SK-N-SH (cell line): ENCODE measurements around the gene SLC11A1. TPM values are rescaled to one million over a fixed set of nuclear protein-coding genes. Genes with fewer than 3 reads are reported as not detected.

Experiments
- CTCF ChIA-PET: fragments of 300-600, 350-600 bp; formaldehyde crosslinking; extraction: SDS; loops from one replicate; lab custom pipeline; 2021; lab: Yijun Ruan, JAX
- POLR2A ChIA-PET: fragments of 350-600 bp; sonication (Branson Sonifier 250); formaldehyde crosslinking; extraction: SDS; loops from one replicate; lab custom pipeline; 2020; ENCODE audit warnings: antibody characterized with exemption, inconsistent platforms; lab: Yijun Ruan, JAX
- DNase-seq: peaks from one replicate; pipeline ENCODE4 v3.0.0; 2012
- H2AFZ ChIP-seq: fragments of 200-600 bp; sonication (generic); 2 replicates; pipeline ENCODE4 v1.8.1; 2016; ENCODE audit warnings: antibody characterized with exemption, mild to moderate bottlenecking, low read depth
- H3F3A ChIP-seq: fragments of 200-600 bp; sonication (generic); replicated peaks from 2 replicates; pipeline ENCODE3; 2016; ENCODE audit warnings: antibody characterized with exemption, mild to moderate bottlenecking; ENCODE audit not compliant: insufficient read depth
- H3K27ac ChIP-seq, 2 experiments: fragments of 200-500 bp in 1 of 2; fragments of 200-600 bp in 1 of 2; sonication (Bioruptor generic) in 1 of 2; sonication (generic), shearing (Covaris generic) in 1 of 2; 2 replicates each; pipeline versions ENCODE4 v1.5.1 to v1.6.1; 2014 to 2016; ENCODE audit warnings: low read depth in 2 of 2, inconsistent platforms in 1 of 2, low read length in 1 of 2, mild to moderate bottlenecking in 1 of 2, mixed read lengths in 1 of 2
- H3K27me3 ChIP-seq: fragments of 200-600 bp; sonication (generic), shearing (Covaris generic); 2 replicates; pipeline ENCODE4 v1.6.1; 2016; ENCODE audit warnings: mixed run types; ENCODE audit not compliant: insufficient read depth
- H3K36me3 ChIP-seq, 2 experiments: fragments of 200-500 bp in 1 of 2; fragments of 200-600 bp in 1 of 2; sonication (Bioruptor generic) in 1 of 2; sonication (generic) in 1 of 2; replicated peaks in 1 of 2; 2 replicates each; pipeline versions ENCODE3 to v1.5.1; 2014 to 2016; ENCODE audit warnings: low read length in 1 of 2, mild to moderate bottlenecking in 1 of 2; ENCODE audit not compliant: insufficient read depth in 2 of 2, control insufficient read depth in 1 of 2
- H3K4me1 ChIP-seq, 2 experiments: fragments of 200-500 bp in 1 of 2; fragments of 200-600 bp in 1 of 2; sonication (Bioruptor generic) in 1 of 2; sonication (generic), shearing (Covaris generic) in 1 of 2; 2 replicates each; pipeline versions ENCODE4 v1.5.1 to v1.6.1; 2014 to 2016; ENCODE audit warnings: low read depth in 1 of 2, low read length in 1 of 2, mixed run types in 1 of 2; ENCODE audit not compliant: insufficient read depth in 2 of 2, control insufficient read depth in 1 of 2
- H3K4me2 ChIP-seq: fragments of 200-600 bp; sonication (generic), shearing (Covaris generic); 2 replicates; pipeline ENCODE4 v1.6.1; 2017; ENCODE audit warnings: mixed run types
- H3K4me3 ChIP-seq, 2 experiments: fragments of 200-500 bp in 1 of 2; fragments of 200-600 bp in 1 of 2; sonication (Bioruptor generic) in 1 of 2; sonication (generic), shearing (Covaris generic) in 1 of 2; 2 replicates each; pipeline versions ENCODE4 v1.5.1 to v1.8.1; 2014 to 2016; ENCODE audit warnings: low read depth in 2 of 2, inconsistent platforms in 1 of 2, low read length in 1 of 2, mild to moderate bottlenecking in 1 of 2, mixed read lengths in 1 of 2, moderate library complexity in 1 of 2
- H3K79me2 ChIP-seq: fragments of 200-600 bp; sonication (generic); 2 replicates; pipeline ENCODE4 v1.8.1; 2017; ENCODE audit warnings: mild to moderate bottlenecking; ENCODE audit not compliant: insufficient read depth
- H3K9ac ChIP-seq: fragments of 200-600 bp; sonication (generic); 2 replicates; pipeline ENCODE4 v1.6.1; 2017; ENCODE audit warnings: mixed run types
- H3K9me2 ChIP-seq: fragments of 200-600 bp; sonication (generic); 2 replicates; pipeline ENCODE4 v1.6.1; 2017; ENCODE audit warnings: mixed run types
- H3K9me3 ChIP-seq: fragments of 200-600 bp; sonication (generic); 2 replicates; pipeline ENCODE4 v1.6.1; 2017; ENCODE audit warnings: mixed run types, mild to moderate bottlenecking, moderate library complexity
- H4K20me1 ChIP-seq: fragments of 200-600 bp; sonication (generic); 2 replicates; pipeline ENCODE4 v1.6.1; 2017; ENCODE audit warnings: mild to moderate bottlenecking, mixed run types; ENCODE audit not compliant: insufficient read depth
- CHD2 ChIP-seq: fragments of 150-350 bp; IDR thresholded peaks from 2 replicates; pipeline ENCODE4 v1.6.1; 2018; ENCODE audit warnings: low read length; ENCODE audit not compliant: partially characterized antibody
- CTCF ChIP-seq: fragments of 200-600 bp; sonication (generic); IDR thresholded peaks from 2 replicates; pipeline ENCODE4 v1.6.1; 2017; ENCODE audit warnings: antibody characterized with exemption, mild to moderate bottlenecking, moderate library complexity
- ELF1 ChIP-seq: IDR thresholded peaks from 2 replicates; pipeline ENCODE4 v1.4.0; 2012
- EZH2phosphoT487 ChIP-seq: fragments of 200-600 bp; sonication (generic); IDR thresholded peaks from 2 replicates; pipeline ENCODE4 v1.6.1; 2017; ENCODE audit warnings: low read depth, mixed run types, mild to moderate bottlenecking, antibody characterized with exemption, moderate library complexity, borderline replicate concordance
- FOSL2 ChIP-seq: IDR thresholded peaks from 2 replicates; pipeline ENCODE4 v1.4.0; 2012; ENCODE audit warnings: low read depth, mild to moderate bottlenecking, moderate library complexity, borderline replicate concordance
- FOXJ3 ChIP-seq: sonication (generic); formaldehyde crosslinking; IDR thresholded peaks from 2 replicates; pipeline ENCODE4 v1.5.1; 2020; ENCODE audit warnings: mild to moderate bottlenecking, missing genetic modification reagents
- FOXM1 ChIP-seq: IDR thresholded peaks from 2 replicates; pipeline ENCODE4 v1.4.0; 2012; ENCODE audit warnings: low read depth, mild to moderate bottlenecking
- GABPA ChIP-seq: IDR thresholded peaks from 2 replicates; pipeline ENCODE4 v1.4.0; 2012; ENCODE audit warnings: low read depth, mild to moderate bottlenecking
- IRF3 ChIP-seq: fragments of 150-350 bp; IDR thresholded peaks from 2 replicates; pipeline ENCODE4 v1.6.1; 2016; ENCODE audit warnings: mild to moderate bottlenecking, low read depth, low read length
- JUND ChIP-seq: IDR thresholded peaks from 2 replicates; pipeline ENCODE4 v1.4.0; 2012
- NFIC ChIP-seq: IDR thresholded peaks from 2 replicates; pipeline ENCODE4 v1.4.0; 2012; ENCODE audit warnings: borderline replicate concordance
- POLR2AphosphoS5 ChIP-seq: IDR thresholded peaks from 2 replicates; pipeline ENCODE4 v1.6.1; 2012; ENCODE audit warnings: low read depth, low read length
- RAD21 ChIP-seq: IDR thresholded peaks from 2 replicates; pipeline ENCODE4 v1.6.1; 2012; ENCODE audit warnings: mild to moderate bottlenecking, low read length
- RCOR1 ChIP-seq: fragments of 150-350 bp; IDR thresholded peaks from 2 replicates; pipeline ENCODE4 v1.6.1; 2017; ENCODE audit warnings: antibody characterized with exemption, low read length
- RXRA ChIP-seq: IDR thresholded peaks from 2 replicates; pipeline ENCODE4 v1.4.0; 2012; ENCODE audit warnings: low read depth, mild to moderate bottlenecking, borderline replicate concordance
- SIN3A ChIP-seq: IDR thresholded peaks from 2 replicates; pipeline ENCODE4 v1.6.1; 2012; ENCODE audit warnings: low read depth, mild to moderate bottlenecking, low read length, moderate library complexity, borderline replicate concordance
- TAF1 ChIP-seq: IDR thresholded peaks from 2 replicates; pipeline ENCODE4 v1.6.1; 2012; ENCODE audit warnings: low read depth, mild to moderate bottlenecking, low read length, moderate library complexity, borderline replicate concordance
- TEAD4 ChIP-seq: IDR thresholded peaks from 2 replicates; pipeline ENCODE4 v1.4.0; 2012; ENCODE audit warnings: mild to moderate bottlenecking, borderline replicate concordance; ENCODE audit not compliant: insufficient read depth
- YY1 ChIP-seq: IDR thresholded peaks from 2 replicates; pipeline ENCODE4 v1.4.0; 2012; ENCODE audit warnings: low read depth, mild to moderate bottlenecking
- ZBTB33 ChIP-seq: IDR thresholded peaks from 2 replicates; pipeline ENCODE4 v1.4.0; 2012; ENCODE audit warnings: low read depth, borderline replicate concordance
- WGBS: methylation state at CpG from one replicate; pipeline ENCODE4 v1.1.6; 2017; ENCODE audit warnings: low lambda C conversion rate; 5-methylcytosine and 5-hydroxymethylcytosine counted together
- polyA plus RNA-seq, 3 experiments: library from polyadenylated mRNA; depleted of rRNA; stranded (reverse); fragments of >200 nt; gene quantifications; 2 replicates each; pipeline ENCODE4 v1.2.3, GENCODE V29; 2012
- TF ChIP-seq, protein P1 (sequence below): IDR thresholded peaks from 2 replicates; pipeline ENCODE4 v1.6.1; 2012; ENCODE audit warnings: mild to moderate bottlenecking, low read depth, low read length, moderate library complexity
- TF ChIP-seq, protein P2 (sequence below): IDR thresholded peaks from 2 replicates; pipeline ENCODE4 v1.4.0; 2012; ENCODE audit warnings: low read depth, borderline replicate concordance

Gene SLC11A1
- polyA plus RNA-seq, 1 of the 3 experiments (the other 2 are of a cell fraction) = 0.26 TPM

- 3% methylated on average over 22 of the region's 57 CpGs for WGBS
- Histone ChIP-seq H3K4me1 (peaks cover 15 to 26% of the 10 kb centered on the region in 2 experiments; a peak in 3 of 4 replicates), H4K20me1 (peaks cover under 1% of the 10 kb centered on the region; the same call in 1 of the 2 replicates), H3K79me2 (peaks cover 24% of the 10 kb centered on the region), H3K9ac (peak overlapping the region; percentile 94), H3K27me3 (no peaks in the 10 kb centered on the region), H2AFZ (peak overlapping the region; percentile 93), H3K9me3 (no peaks in the 10 kb centered on the region), H3F3A (peaks cover 17% of the 10 kb centered on the region), H3K4me3 (peak overlapping the region; percentile 88 to 92), H3K9me2 (no peaks in the 10 kb centered on the region), H3K27ac (peak overlapping the region; percentile 95 to 98), H3K36me3 (no peaks in the 10 kb centered on the region), H3K4me2 (peak overlapping the region; percentile 87)
- ChIA-PET POLR2A (interaction anchor here (0.5 to 1.0 kb wide), 3 partner anchors 72 to 126 kb away, joined by 3 to 4 read pairs (median 3); partner anchors contain the start of genes AAMP and PNKD), CTCF (interaction anchor here (0.6 to 5.3 kb wide), 32 partner anchors 7 to 610 kb away, joined by 3 to 31 read pairs (median 4); partner anchors contain the start of genes AAMP, CATIP and PNKD)
- DNase-seq = peak; percentile 96
- TF ChIP-seq IRF3 (peak; percentile 90), YY1 (peak; percentile 54; the same call in 1 of the 2 replicates), FOXJ3 (CRISPR knock-in tag) (no peak), TAF1 (no peak), FOXM1 (0 out of 2 replicates have a peak, but pooled peaks have one; percentile 24), SIN3A (peak; percentile 91; the same call in 1 of the 2 replicates), ZBTB33 (0 out of 2 replicates have a peak, but pooled peaks have one; percentile 27), EZH2phosphoT487 (no peak), RCOR1 (no peak), CTCF (peak; percentile 83), NFIC (no peak), POLR2AphosphoS5 (peak; percentile 69), GABPA (no peak), CHD2 (peak; percentile 66), JUND (no peak), RAD21 (peak; percentile 67), FOSL2 (no peak), ELF1 (peak; percentile 53), RXRA (no peak; the same call in 1 of the 2 replicates), TEAD4 (peak; percentile 44; the same call in 1 of the 2 replicates)
- TF ChIP-seq, protein P1, sequence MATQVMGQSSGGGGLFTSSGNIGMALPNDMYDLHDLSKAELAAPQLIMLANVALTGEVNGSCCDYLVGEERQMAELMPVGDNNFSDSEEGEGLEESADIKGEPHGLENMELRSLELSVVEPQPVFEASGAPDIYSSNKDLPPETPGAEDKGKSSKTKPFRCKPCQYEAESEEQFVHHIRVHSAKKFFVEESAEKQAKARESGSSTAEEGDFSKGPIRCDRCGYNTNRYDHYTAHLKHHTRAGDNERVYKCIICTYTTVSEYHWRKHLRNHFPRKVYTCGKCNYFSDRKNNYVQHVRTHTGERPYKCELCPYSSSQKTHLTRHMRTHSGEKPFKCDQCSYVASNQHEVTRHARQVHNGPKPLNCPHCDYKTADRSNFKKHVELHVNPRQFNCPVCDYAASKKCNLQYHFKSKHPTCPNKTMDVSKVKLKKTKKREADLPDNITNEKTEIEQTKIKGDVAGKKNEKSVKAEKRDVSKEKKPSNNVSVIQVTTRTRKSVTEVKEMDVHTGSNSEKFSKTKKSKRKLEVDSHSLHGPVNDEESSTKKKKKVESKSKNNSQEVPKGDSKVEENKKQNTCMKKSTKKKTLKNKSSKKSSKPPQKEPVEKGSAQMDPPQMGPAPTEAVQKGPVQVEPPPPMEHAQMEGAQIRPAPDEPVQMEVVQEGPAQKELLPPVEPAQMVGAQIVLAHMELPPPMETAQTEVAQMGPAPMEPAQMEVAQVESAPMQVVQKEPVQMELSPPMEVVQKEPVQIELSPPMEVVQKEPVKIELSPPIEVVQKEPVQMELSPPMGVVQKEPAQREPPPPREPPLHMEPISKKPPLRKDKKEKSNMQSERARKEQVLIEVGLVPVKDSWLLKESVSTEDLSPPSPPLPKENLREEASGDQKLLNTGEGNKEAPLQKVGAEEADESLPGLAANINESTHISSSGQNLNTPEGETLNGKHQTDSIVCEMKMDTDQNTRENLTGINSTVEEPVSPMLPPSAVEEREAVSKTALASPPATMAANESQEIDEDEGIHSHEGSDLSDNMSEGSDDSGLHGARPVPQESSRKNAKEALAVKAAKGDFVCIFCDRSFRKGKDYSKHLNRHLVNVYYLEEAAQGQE = peak; percentile 53; the same call in 1 of the 2 replicates
- TF ChIP-seq, protein P2, sequence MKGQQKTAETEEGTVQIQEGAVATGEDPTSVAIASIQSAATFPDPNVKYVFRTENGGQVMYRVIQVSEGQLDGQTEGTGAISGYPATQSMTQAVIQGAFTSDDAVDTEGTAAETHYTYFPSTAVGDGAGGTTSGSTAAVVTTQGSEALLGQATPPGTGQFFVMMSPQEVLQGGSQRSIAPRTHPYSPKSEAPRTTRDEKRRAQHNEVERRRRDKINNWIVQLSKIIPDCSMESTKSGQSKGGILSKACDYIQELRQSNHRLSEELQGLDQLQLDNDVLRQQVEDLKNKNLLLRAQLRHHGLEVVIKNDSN = peak; percentile 66
These were observed 14.0 kb downstream of the SLC11A1 start for GRCh38 chr2:218395826-218396687.
